ENCODE data around the gene CALR.
"Not testable (repeated sequence)": the region's sequence is repeated elsewhere in the genome, so short reads cannot be mapped to it uniquely, and the experiment has no call there.

CALR gene

DNA sequence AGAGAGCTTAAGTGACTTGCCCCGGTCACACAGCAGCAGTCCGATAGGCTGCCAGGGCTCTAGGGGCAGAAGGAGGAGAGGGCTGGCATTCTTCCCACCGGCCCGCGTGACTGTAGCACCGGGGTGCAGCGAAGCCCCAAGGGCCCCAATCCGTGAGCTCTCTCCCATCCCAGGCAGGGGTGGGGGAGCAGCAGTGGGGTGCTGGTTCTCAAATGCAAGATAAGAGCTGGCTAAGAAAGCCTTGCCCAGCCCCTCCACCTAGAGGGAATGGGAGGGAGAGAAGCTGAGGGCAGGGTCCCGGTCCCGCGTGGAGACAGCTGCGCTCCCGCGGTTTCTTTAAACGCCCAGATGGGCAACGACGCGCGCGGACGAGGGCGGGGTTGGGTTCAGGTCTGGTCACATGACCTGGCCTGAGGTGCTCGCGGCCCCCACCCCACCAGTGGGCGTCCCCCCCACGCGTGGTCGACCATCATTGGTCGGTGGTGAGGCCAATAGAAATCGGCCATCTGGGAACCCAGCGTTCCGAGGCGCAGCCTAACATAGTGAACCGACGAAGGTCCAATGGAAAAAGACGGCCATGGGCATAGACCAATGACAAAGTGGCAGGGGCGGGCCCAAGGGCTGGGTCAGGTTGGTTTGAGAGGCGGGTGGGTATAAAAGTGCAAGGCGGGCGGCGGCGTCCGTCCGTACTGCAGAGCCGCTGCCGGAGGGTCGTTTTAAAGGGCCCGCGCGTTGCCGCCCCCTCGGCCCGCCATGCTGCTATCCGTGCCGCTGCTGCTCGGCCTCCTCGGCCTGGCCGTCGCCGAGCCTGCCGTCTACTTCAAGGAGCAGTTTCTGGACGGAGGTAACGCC is at the start of gene CALR:
TSS of gene CALR (plus strand) at position 683 of the 852 bp plus-strand sequence. CDS start at position 754, 71 bp downstream.
- peak; percentile 100 for DNase-seq (ENCODE audit: low spot score)

DNA sequence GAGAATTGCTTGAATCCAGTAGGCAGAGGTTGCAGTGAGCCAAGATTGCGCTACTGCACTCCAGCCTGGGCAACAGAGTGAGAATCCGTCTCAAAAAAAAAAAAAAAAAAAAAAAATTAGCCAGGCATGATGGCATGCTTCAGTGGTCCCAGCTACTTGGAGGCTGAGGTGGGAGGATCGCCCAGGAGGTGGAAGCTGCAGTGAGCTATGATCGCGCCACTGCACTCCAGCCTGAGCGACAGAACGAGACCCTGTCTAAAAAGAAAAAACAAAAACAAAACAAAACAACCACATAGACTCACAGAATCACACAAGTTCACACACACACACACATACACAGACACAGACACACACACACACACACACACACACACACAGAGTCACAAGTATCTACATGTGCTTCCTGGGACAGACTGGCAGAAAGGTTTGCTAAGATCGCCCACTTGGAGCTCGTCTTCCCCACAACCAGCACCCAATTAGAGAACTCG is 48.1 kb upstream of the CALR start:
- DNase-seq (ENCODE audit: low spot score) = not testable (repeated sequence)

DNA sequence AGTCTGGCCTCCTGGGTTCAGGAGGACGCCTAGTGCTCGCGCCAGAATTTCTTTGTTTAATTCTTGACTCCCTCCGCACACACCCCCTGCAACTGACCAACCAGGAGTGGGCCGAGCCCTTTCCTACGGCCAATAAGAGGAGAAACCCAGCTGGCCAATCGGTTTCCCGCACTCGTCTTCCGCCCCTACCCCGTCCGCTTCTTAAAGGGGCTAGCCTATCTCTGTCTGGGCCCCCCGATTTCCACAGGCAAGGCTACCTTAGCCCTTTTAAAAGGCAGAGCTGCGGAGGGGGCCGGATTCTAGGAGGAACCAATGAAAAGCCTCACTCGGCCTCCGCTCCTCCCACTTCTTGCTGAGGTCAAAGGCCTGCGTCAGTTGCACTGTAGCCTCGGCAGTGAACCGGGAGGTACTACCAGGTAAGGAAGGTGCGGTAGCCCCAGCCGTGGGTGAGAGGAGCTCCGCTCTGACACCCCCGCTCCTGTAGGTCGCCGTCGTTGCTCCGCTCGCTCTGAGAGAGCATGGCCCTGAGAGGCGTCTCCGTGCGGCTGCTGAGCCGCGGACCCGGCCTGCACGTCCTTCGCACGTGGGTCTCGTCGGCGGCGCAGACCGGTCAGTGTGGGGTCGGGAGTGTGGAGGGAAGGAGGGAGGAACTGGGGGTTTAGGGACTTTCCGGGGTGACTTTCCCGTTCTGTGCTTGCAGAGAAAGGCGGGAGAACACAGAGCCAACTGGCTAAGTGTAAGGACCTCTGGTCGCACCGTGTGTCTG is 47.4 kb upstream of the CALR start, which contains the start of gene GCDH:
TSS of gene GCDH (plus strand) at position 374 of the 766 bp plus-strand sequence. CDS start at position 519, 145 bp downstream.
- peak; percentile 99 for DNase-seq (ENCODE audit: low spot score)

DNA sequence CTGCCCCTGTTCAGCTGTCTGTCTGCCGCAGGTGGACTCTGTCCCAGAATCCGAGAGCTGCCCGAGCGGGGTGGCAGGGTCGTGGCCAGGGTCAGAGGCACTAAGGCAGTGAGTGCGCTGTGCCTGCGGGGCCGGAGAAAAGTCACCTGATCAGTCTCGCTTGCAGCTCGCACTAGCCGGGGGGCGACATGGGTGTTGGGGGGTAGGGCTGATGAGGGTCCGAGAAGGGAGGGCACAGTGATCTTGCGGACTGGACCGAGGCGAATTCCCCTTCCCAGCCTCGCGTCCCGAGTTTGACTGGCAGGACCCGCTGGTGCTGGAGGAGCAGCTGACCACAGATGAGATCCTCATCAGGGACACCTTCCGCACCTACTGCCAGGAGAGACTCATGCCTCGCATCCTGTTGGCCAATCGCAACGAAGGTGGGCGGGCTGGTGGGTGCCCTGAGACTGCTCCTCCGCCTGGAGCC is 46.8 kb upstream of the CALR start:
- no peak for DNase-seq (ENCODE audit: low spot score)

DNA sequence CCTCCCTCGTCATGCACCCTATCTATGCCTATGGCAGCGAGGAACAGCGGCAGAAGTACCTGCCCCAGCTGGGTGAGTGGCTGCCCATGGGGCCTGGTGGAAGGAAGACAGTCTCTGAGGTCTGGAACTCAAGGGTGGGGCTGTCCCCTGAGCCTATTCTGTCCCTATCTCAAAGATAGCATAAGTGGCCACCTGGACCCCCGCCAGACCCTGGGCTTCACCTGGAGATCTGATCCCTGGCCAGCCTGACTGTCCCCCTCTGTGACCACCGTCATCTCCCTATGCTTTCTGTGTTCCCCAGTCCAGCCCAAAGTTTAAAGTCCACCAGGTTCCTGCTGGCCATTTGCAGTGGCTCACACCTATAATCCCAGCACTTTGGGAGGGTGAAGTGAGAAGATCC is 44.8 kb upstream of the CALR start:
- no peak for DNase-seq (ENCODE audit: low spot score)

DNA sequence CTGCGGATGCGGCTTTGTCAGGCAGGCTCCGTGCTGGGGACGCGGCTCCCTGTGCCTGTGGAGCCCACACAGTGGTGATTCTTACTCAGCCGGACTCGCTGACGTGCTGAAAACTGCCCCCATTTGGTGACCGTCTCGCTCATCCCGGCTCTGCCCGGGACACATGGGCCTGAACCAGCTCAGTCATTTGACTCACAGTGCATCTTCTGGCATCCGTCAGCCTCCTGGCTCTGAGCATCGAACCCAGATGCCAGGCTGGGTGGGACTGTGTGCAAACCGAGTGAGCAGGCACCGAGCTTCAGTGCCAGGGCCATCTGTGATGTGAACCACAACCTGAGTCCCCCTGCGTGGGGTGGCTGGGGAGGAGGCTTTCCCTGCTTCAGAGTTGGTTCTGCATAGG is 41.9 kb upstream of the CALR start:
- DNase-seq (ENCODE audit: low spot score) = no peak

DNA sequence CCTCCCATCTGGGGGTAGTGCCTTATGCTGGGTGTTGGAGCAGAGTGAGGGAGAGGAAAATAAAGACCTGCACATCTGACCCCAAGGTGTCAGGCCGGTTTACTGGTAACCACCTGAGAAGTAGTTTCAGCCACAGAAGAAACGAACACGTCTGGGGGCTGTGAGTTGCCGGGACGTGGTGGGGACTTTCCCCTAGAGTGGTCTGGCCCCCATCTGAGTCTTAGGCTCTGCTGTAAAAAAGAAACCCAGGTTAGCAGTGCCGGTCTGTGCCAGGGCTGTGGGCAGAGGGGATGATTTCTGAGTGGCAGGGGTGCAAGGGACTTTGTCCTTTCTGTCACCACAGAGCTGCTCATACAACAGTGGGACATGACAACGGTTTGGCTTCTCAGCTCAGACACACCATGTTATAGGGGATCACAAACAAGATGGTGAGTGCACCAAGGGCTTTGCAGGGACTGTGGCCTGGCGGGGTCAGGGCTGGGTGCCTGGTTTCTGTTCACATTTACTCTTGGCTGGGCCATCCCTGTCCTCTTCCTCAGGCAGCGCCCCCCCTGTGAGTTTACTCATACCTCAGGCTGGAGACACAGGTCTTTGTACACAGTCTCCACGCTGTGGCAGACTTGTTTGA is 38.4 kb upstream of the CALR start:
- no peak for DNase-seq (ENCODE audit: low spot score)

DNA sequence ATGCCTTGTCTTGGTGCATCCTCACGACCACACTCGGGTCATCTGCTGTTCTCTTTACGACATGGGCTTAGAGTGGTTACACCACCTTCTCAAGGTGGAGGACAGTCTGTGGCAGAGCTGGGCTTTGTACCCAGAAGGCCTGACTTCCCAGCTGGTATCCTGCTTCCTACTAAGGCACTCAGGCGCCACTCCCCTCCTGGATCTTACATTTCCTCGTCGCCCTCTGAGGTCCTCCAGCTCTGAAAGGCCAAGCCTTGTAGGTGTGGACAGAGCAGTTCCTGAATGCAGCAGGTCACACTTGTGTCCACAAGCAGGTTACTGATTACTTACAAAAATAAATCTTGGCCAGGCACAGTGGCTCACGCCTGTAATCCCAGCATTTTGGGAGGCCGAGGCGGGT is 31.2 kb upstream of the CALR start:
- DNase-seq (ENCODE audit: low spot score) = no peak

DNA sequence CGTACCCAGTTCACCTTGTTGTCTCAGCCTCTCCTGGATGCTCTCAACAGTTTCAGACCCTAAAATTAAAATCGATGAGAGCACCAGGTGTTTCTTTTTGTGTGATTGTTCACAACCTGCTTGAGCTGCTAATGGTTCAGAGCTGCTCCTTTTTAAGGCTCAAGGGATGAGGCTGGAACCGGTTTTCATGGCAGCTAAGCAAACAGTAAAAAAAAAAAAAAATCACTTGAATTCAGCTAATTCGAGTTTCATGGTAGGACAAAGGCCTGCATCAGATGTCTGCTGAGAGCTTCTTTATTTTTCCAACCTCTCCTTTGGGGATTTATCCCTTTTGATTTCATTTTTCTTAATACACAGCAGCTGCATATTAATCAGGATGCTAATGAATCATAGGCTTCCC is 25.8 kb upstream of the CALR start:
- DNase-seq (ENCODE audit: low spot score) = no peak

DNA sequence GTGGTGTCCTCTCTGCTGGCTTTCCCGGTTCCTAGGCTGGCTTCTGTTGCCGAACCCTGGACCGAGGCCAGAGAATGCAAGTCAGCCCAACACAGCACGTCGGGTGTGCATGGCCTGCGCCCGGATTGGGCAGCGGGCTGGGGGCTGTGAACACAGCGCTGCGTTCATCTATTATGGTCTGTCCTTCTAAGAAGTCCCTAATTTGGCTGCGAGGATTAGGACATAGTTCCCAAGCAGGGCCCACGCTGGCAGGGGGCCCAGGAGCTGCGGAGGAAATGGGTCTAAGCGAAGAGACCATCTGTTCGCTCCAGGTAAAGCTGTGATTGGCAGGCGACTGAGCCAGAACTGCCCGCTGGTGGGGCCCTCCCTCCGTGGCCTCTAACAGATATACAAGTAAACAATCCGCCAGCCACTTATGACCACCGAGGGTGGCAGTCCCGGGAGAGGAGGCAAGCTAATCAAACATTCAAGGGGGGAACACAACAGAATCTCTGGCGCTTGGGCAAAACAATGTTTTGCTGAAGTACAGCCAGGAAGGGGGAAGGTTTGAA is 25.3 kb upstream of the CALR start:
- DNase-seq (ENCODE audit: low spot score) = peak; percentile 80

DNA sequence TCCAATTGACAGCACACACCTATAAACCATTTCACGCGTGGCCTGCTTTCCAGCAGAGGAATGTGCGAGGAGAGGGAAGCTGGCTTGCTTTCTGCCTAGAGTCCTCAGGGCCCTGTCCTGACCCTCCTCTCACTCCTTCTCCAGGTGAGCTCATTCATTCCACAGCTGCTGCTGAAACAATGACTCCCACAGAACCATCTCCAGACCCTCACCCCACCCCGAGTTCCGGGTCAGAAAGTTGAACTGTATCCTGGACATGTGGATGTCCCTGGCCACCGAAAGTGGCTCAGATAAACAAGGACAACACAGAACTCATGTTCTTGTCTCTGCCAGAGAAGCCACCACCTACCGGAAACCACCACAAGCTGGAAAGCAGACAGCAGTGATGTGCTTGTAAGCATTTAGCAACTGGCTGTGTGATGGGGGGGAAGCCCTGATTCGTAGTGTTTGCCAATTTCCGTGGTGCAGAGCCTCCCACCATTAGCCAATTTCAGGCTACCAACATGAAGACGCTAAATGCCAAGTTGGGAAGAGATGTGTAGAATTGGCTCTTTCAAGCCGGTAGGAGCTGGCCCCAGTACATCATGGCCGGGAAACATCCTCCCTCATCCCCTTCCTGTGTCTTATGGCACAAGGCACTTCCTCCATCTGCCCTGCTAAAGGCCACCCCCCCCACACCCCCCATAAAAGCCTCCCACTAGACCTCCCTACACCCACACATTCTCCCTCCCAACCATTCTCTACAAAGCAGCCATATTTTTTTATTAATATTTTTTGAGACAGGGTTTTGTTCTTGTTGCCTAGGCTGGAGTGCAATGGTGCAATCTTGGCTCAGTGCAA is 24.3 kb upstream of the CALR start:
- peak; percentile 57 for DNase-seq (ENCODE audit: low spot score)

DNA sequence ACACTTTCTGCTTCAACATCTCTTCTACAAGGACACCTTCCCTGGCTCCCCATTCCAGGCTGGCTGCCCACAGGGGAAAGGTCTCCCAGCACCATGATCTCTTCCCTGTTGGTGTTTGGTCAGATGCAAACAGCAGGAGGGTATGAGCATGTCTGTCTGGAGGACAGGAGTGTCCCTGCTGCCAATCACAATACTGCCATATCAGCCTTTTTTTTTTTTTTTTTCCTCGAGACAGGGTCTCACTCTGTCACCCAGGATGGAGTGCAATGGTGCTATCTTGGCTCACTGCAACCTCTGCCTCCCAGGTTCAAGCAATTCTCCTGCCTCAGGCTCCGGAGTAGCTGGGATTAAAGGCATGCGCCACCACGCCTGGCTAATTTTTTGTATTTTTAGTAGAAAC is 22.5 kb upstream of the CALR start:
- DNase-seq (ENCODE audit: low spot score) = not testable (repeated sequence)

DNA sequence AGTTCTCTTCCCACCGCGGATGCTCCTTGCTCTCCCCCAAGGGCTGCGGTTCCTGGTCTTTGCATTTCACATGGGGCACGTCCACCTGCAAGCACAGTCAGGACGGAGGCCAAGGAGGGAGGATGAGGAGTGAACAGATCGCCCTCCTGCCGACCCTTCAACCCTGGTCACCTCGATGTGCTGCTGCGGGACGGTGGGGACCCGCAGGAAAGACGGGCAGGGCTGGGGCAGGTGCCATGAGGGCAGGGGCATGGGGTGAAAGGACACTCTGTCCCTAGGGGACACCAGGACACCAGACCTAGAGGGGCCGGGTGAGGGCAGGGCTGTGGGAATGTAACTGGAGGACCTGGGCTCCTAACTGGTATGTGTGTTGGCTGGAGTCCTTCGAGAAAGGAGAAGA is 20.2 kb upstream of the CALR start:
- no peak for DNase-seq (ENCODE audit: low spot score)

DNA sequence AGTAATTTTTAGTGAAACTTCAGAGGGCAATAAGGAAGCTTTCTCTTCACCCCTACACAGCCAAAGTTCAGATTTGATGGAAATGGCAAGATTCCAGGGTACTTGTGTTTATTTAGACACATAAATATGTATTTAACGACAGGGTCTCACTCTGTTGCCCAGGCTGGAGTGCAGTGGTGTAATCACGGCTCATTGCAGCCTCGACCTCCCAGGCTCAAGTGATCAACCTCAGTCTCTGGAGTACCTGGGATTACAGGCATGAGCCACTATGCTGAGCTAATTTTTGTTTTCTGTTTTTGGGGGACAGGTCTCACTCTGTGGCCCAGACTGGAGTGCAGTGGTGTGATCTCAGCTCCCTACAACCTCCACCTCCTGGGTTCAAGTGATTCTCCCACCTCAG is 17.4 kb upstream of the CALR start:
- no peak for DNase-seq (ENCODE audit: low spot score)

DNA sequence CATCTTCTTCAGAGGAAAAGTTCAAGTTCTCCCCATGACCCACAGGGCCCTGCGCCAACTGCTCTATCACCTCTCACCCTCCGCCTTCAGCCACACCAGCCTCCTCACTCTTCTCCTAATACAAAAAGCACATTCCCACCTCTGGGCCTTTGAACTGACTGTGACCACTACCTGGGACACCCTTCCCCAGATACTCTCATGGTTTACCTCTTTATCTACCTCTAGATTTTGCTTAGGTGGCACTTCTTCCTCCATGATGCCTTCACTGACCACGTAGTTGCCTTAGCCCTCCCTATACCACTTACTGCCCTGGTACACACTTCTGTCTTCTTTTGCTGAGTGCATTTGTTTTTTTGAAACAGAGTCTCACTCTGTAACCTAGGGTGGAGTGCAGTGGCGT is 15.4 kb upstream of the CALR start:
- DNase-seq (ENCODE audit: low spot score) = no peak

DNA sequence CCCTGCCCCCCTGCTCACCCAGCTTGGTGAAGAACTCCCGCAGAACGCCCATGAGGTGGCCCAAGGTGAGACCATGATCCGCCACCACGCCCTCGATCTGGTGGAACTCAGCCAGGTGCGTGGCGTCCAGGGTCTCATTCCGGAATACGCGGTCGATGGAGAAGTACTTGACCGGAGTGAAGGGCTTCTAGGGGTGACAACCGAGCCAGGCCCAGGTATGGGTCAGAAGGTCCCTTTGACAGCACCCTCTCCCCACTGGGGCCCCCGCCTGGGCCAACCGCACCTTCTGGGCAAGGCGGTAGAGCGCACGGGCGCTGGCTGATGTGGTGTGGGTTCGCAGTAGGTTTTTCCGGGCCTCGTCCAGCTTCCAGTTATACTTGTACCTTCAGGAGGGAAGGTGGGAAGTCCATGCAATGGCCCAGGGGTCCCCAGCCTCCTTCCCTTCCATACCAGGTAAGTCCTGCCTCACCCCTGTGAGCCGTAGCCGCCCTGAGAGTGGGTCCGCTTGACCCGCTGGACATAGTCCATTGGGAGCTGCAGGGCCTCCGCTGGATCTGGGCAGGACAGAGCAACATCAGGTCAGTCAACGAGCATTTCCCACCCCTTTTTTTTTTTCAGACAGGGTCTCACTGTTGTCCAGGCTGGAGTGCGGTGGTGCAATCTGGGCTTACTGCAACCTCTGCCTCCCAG is 13.6 kb upstream of the CALR start:
- no peak for DNase-seq (ENCODE audit: low spot score)

DNA sequence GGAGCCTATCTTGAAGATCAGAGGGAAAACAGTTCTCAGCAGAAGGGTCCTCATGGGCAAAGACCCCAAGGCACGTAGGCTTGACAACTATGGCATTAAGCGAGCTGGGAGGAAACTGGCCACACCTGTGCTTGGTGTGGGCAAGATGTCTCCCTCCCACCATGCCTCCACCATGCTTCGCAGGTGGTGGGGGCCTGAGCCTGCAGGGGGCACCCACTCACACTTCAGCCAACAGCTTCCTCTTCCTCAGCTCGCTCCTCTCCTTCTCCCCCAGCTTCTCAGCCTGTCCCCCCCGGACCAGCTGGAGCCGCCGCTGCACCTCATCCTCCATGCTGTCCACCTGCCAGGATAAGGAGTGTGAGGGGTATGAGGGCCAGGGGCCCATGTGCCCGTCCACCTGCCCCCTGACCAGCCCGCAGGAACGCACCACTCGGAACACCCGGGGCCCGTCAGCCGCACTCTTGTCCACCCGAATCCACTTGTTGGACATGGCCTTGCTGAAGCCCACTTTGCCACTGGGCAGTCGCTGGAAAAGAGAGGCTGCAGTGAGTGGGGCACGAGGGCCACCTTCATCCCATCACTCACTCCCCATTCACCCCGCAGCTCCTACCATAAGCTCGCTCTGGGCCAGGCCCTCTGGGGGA is 8.3 kb upstream of the CALR start:
- no peak for DNase-seq (ENCODE audit: low spot score)

DNA sequence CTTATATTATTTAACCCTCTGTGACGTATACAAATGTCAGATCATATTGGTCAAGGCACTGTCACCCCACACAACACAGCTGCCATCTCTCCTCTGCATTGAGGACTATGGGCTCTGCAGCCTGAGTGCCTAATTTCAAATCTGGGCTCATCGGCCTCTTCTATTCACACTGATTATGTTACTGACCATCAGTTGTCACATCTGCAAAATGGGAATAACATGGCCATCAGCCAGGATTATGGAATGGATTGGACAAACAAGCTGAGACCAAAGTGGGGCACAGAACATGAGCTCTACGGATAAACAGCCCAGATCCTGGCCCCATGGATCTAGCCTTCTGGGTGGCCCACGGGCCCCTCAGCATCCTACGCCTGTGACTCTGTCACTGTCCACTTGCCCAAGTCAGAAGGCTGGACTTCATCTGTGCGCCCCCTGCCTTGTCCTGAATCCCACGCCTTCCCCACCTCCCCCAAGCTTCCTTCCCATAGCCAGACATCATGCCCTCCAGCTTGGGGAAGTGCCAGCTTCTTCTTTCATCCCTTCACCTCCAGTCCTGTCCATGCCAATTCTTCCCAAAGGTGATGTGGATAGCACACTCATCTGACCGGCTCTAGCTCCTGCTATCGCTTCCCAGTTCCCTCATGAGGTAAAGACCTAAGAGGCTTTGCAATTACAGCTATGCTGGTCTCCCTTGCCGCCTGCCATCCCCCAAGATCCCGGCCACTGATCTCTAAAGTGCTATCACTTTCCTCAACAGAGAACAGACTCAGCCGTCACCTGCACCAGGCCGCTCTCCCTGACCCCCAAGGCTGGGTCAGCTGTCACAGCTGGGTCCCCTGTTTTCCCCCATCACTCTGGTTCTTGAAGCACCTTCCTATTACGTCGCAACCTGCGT is 5.8 kb upstream of the CALR start:
- no peak for DNase-seq (ENCODE audit: low spot score)
